H9 (cell line): ENCODE results near the gene ZNF628. TPM values are rescaled to one million over a fixed set of nuclear protein-coding genes. Genes with fewer than 3 reads are reported as not detected.

Source experiments
- DNase-seq: peaks from one replicate; pipeline ENCODE4 v3.0.0-alpha.2; 2017
- H2AFZ ChIP-seq: one replicate; pipeline ENCODE4 v1.6.1; 2013; ENCODE audit warnings: mild to moderate bottlenecking, low read length, control low read depth, moderate library complexity
- H2AK5ac ChIP-seq: 2 replicates; pipeline ENCODE4 v1.6.1; 2013; ENCODE audit warnings: low read length, control low read depth, mixed read lengths; ENCODE audit not compliant: insufficient read length
- H2BK120ac ChIP-seq: one replicate; pipeline ENCODE4 v1.6.1; 2013; ENCODE audit warnings: low read depth, mild to moderate bottlenecking, low read length, control low read depth, inconsistent platforms; ENCODE audit not compliant: poor library complexity, severe bottlenecking
- H2BK12ac ChIP-seq: 2 replicates; pipeline ENCODE4 v1.6.1; 2013; ENCODE audit warnings: low read length, control low read depth, mixed read lengths, low read depth; ENCODE audit not compliant: insufficient read length
- H2BK15ac ChIP-seq: 2 replicates; pipeline ENCODE4 v1.6.1; 2013; ENCODE audit warnings: low read depth, low read length, control low read depth
- H2BK20ac ChIP-seq: one replicate; pipeline ENCODE4 v1.6.1; 2013; ENCODE audit warnings: low read depth, mild to moderate bottlenecking, low read length, control low read depth, inconsistent platforms; ENCODE audit not compliant: poor library complexity, severe bottlenecking
- H2BK5ac ChIP-seq: 2 replicates; pipeline ENCODE4 v1.6.1; 2013; ENCODE audit warnings: low read length, control low read depth, mixed read lengths; ENCODE audit not compliant: insufficient read length
- H3K14ac ChIP-seq: 2 replicates; pipeline ENCODE4 v1.6.1; 2013; ENCODE audit warnings: low read length, control low read depth; ENCODE audit not compliant: insufficient read depth
- H3K18ac ChIP-seq: 2 replicates; pipeline ENCODE4 v1.6.1; 2013; ENCODE audit warnings: low read depth, mild to moderate bottlenecking, mixed read lengths, low read length, control low read depth; ENCODE audit not compliant: insufficient read length
- H3K23ac ChIP-seq: 2 replicates; pipeline ENCODE4 v1.6.1; 2013; ENCODE audit warnings: low read length, control low read depth, mixed read lengths, low read depth; ENCODE audit not compliant: insufficient read length
- H3K23me2 ChIP-seq: 2 replicates; pipeline ENCODE4 v1.6.1; 2013; ENCODE audit warnings: low read depth, mild to moderate bottlenecking, mixed read lengths, low read length, control low read depth; ENCODE audit not compliant: insufficient read length, poor library complexity, severe bottlenecking
- H3K27ac ChIP-seq: 2 replicates; pipeline ENCODE4 v1.5.1; 2013; ENCODE audit warnings: low read length, control low read depth, mixed read lengths, low read depth; ENCODE audit not compliant: insufficient read length
- H3K27me3 ChIP-seq: 2 replicates; pipeline ENCODE4 v1.6.1; 2013; ENCODE audit warnings: low read length, control low read depth, inconsistent platforms; ENCODE audit not compliant: insufficient read depth
- H3K4ac ChIP-seq: 2 replicates; pipeline ENCODE4 v1.6.1; 2013; ENCODE audit warnings: low read depth, mild to moderate bottlenecking, control low read depth, inconsistent platforms, low read length, moderate library complexity
- H3K4me1 ChIP-seq: 2 replicates; pipeline ENCODE4 v1.6.1; 2013; ENCODE audit warnings: low read length, control low read depth, inconsistent platforms; ENCODE audit not compliant: insufficient read depth
- H3K4me2 ChIP-seq: 2 replicates; pipeline ENCODE4 v1.6.1; 2013; ENCODE audit warnings: low read length, control low read depth, mixed read lengths; ENCODE audit not compliant: insufficient read length, insufficient read depth
- H3K56ac ChIP-seq: 2 replicates; pipeline ENCODE4 v1.6.1; 2013; ENCODE audit warnings: low read depth, mild to moderate bottlenecking, mixed read lengths, low read length, control low read depth; ENCODE audit not compliant: insufficient read length
- H3K79me1 ChIP-seq: 2 replicates; pipeline ENCODE4 v1.6.1; 2013; ENCODE audit warnings: low read depth, mild to moderate bottlenecking, moderate library complexity, low read length, control low read depth, inconsistent platforms; ENCODE audit not compliant: insufficient read depth, poor library complexity, severe bottlenecking
- H3K79me2 ChIP-seq: 2 replicates; pipeline ENCODE4 v1.6.1; 2013; ENCODE audit warnings: low read length, control low read depth, inconsistent platforms; ENCODE audit not compliant: insufficient read depth
- H3K9ac ChIP-seq: 2 replicates; pipeline ENCODE4 v1.6.1; 2013; ENCODE audit warnings: low read length, control low read depth, mixed read lengths; ENCODE audit not compliant: insufficient read length; ENCODE audit errors: extremely low read depth
- H3K9me3 ChIP-seq: one replicate; pipeline ENCODE4 v1.6.1; 2013; ENCODE audit warnings: low read depth, low read length, inconsistent platforms; ENCODE audit not compliant: control insufficient read depth
- H3T11ph ChIP-seq: one replicate; pipeline ENCODE4 v1.6.1; 2013; ENCODE audit warnings: mild to moderate bottlenecking, low read length, control low read depth, inconsistent platforms
- H4K20me1 ChIP-seq: one replicate; pipeline ENCODE4 v1.6.1; 2013; ENCODE audit not compliant: control insufficient read depth, insufficient read length, insufficient read depth
- H4K5ac ChIP-seq: 2 replicates; pipeline ENCODE4 v1.6.1; 2013; ENCODE audit warnings: low read depth, mild to moderate bottlenecking, mixed read lengths, low read length, control low read depth; ENCODE audit not compliant: insufficient read length
- H4K8ac ChIP-seq: replicated peaks from 2 replicates; pipeline ENCODE4 v1.6.1; 2013; ENCODE audit warnings: low read length, control low read depth, mixed read lengths, low read depth; ENCODE audit not compliant: insufficient read length
- H4K91ac ChIP-seq: 2 replicates; pipeline ENCODE4 v1.6.1; 2013; ENCODE audit warnings: low read depth, mild to moderate bottlenecking, moderate library complexity, mixed read lengths, low read length, control low read depth; ENCODE audit not compliant: insufficient read length
- H3K27ac Mint-ChIP-seq, 3 experiments: 2 replicates in 2 of 3; 3 replicates in 1 of 3; pipeline ENCODE4 v1.8.0; 2020 to 2021; ENCODE audit warnings: mixed read lengths in 3 of 3, mild to moderate bottlenecking in 1 of 3, moderate library complexity in 1 of 3
- H3K27me3 Mint-ChIP-seq: 2 replicates; pipeline ENCODE4 v1.8.0; 2021; ENCODE audit warnings: low read depth, mild to moderate bottlenecking, moderate library complexity, mixed read lengths
- H3K36me3 Mint-ChIP-seq, 3 experiments: 2 replicates in 2 of 3; 3 replicates in 1 of 3; pipeline ENCODE4 v1.8.0; 2020 to 2021; ENCODE audit warnings: low read depth in 3 of 3, mixed read lengths in 3 of 3; ENCODE audit not compliant: insufficient read depth in 1 of 3
- H3K4me1 Mint-ChIP-seq, 2 experiments: 2 replicates each; pipeline ENCODE4 v1.8.0; 2020; ENCODE audit warnings: mixed read lengths in 2 of 2
- H3K4me3 Mint-ChIP-seq, 2 experiments: 2 replicates in 1 of 2; 3 replicates in 1 of 2; pipeline ENCODE4 v1.8.0; 2020 to 2021; ENCODE audit warnings: mild to moderate bottlenecking in 2 of 2, mixed read lengths in 2 of 2, moderate library complexity in 1 of 2
- H3K9me3 Mint-ChIP-seq, 2 experiments: 2 replicates in 1 of 2; 3 replicates in 1 of 2; pipeline ENCODE4 v1.8.0; 2020; ENCODE audit warnings: mild to moderate bottlenecking in 2 of 2, mixed read lengths in 2 of 2, moderate library complexity in 1 of 2
- CTCF ChIP-seq: fragments of 200-600 bp; sonication (generic); conservative IDR thresholded peaks from 3 replicates; pipeline ENCODE4 v1.8.0; 2021; ENCODE audit warnings: antibody characterized with exemption, mild to moderate bottlenecking
- WGBS: extraction: QIAGEN DNeasy Blood & Tissue Kit; methylation state at CpG from one replicate; pipeline ENCODE4 v1.1.7; 2013; ENCODE audit warnings: missing lambda C conversion rate, low lambda C conversion rate, mixed read lengths; ENCODE audit not compliant: insufficient read length; ENCODE audit errors: extremely low coverage; 5-methylcytosine and 5-hydroxymethylcytosine counted together
- total RNA-seq: library from RNA; stranded (reverse); gene quantifications from 2 replicates; pipeline ENCODE4 v1.2.1, GENCODE V29; 2021

ZNF628 gene
- total RNA-seq, 1 experiment from 2014 or later, result 16.6 TPM

- Histone ChIP-seq H2AFZ (no peak overlapping the region), H4K5ac (no peak overlapping the region), H2AK5ac (no peak overlapping the region), H2BK20ac (no peak overlapping the region), H2BK120ac (no peak overlapping the region), H3K79me2 (no peaks in the 10 kb centered on the region), H3K4me2 (no peak overlapping the region), H3K4ac (no peak overlapping the region), H4K91ac (no peak overlapping the region), H4K8ac (no peak overlapping the region), H2BK5ac (no peak overlapping the region), H3K4me1 (no peaks in the 10 kb centered on the region), H3K56ac (no peak overlapping the region), H3K23me2 (peaks cover 5% of the 10 kb centered on the region), H2BK15ac (no peak overlapping the region), H3K23ac (no peak overlapping the region), H4K20me1 (no peaks in the 10 kb centered on the region), H3K14ac (no peak overlapping the region; the same call in 1 of the 2 replicates), H3K27me3 (no peaks in the 10 kb centered on the region), H3K9me3 (no peaks in the 10 kb centered on the region), H3K79me1 (no peaks in the 10 kb centered on the region), H3K27ac (no peak overlapping the region), H2BK12ac (no peak overlapping the region), H3K9ac (no peak overlapping the region), H3K18ac (no peak overlapping the region), H3T11ph (no peak overlapping the region)
- Mint-ChIP-seq H3K4me3 (no peak overlapping the region), H3K36me3 (no peaks in the 10 kb centered on the region; a peak in 1 of 7 replicates), H3K4me1 (peaks cover 23 to 37% of the 10 kb centered on the region in 2 experiments), H3K27me3 (peaks cover 12% of the 10 kb centered on the region), H3K27ac (no peak overlapping the region), H3K9me3 (no peaks in the 10 kb centered on the region)
- no peak for DNase-seq
- TF ChIP-seq CTCF, result no peak
- no CpG with 5 or more reads among the region's 18 CpGs for WGBS
Observed at GRCh38 chr19:55493052-55493644, 16.7 kb downstream of the ZNF628 start.
